SU-DHL-6 (cell line): ENCODE results near the gene TMEM178B.

Source experiments
- CTCF ChIP-seq: fragments of 200-600 bp; sonication (generic); IDR thresholded peaks from one replicate; pipeline ENCODE4 v1.5.1; 2017; ENCODE audit warnings: antibody characterized with exemption, mild to moderate bottlenecking, low read length, moderate library complexity; ENCODE audit not compliant: insufficient read depth, poor library complexity, severe bottlenecking
- EZH2phosphoT487 ChIP-seq: fragments of 200-600 bp; sonication (generic), shearing (Covaris generic); conservative IDR thresholded peaks from 2 replicates; pipeline ENCODE4 v1.6.1; 2018; ENCODE audit warnings: mild to moderate bottlenecking, antibody characterized with exemption, low read length, moderate library complexity, mixed read lengths

GRCh38 chr7:141208539-141208938 lies 134.7 kb downstream of the TMEM178B start:
- TF ChIP-seq CTCF (no peak), EZH2phosphoT487 (no peak)
